ENCODE data around the gene MPP2. TPM values are rescaled to one million over a fixed set of nuclear protein-coding genes. Genes with fewer than 3 reads are reported as not detected.

Gene MPP2
- total RNA-seq, 1 donor from 2014 or later = 5.4 TPM

- TF ChIP-seq CTCF (IDR thresholded peaks at IDR 0.05; ENCODE audit: unreplicated experiment) = no peak
- Mint-ChIP-seq H3K27ac (no peak overlapping the region), H3K27me3 (peaks cover 64% of the 10 kb centered on the region), H3K4me1 (ENCODE audit: low read depth) (peaks cover 7% of the 10 kb centered on the region), H3K4me3 (ENCODE audit: low read depth) (no peak overlapping the region), H3K36me3 (ENCODE audit: insufficient read depth) (no peaks in the 10 kb centered on the region), H3K9me3 (ENCODE audit: low read depth) (no peaks in the 10 kb centered on the region)
- no peak for DNase-seq (ENCODE audit: low spot score, unreplicated experiment)
Observed at GRCh38 chr17:43920500-43921095, 13.3 kb upstream of the MPP2 start.

GRCh38 chr17:43918026-43918389, 10.7 kb upstream of the MPP2 start:
- no peak for DNase-seq (ENCODE audit: low spot score, unreplicated experiment)
- H3K4me3 Mint-ChIP-seq (ENCODE audit: low read depth) = no peak overlapping the region
- H3K27me3 Mint-ChIP-seq = peaks cover 50% of the 10 kb centered on the region
- no peak overlapping the region for H3K27ac Mint-ChIP-seq
- H3K36me3 Mint-ChIP-seq (ENCODE audit: insufficient read depth) = no peaks in the 10 kb centered on the region
- no peak for TF ChIP-seq CTCF (IDR thresholded peaks at IDR 0.05; ENCODE audit: unreplicated experiment)
- no peaks in the 10 kb centered on the region for H3K9me3 Mint-ChIP-seq (ENCODE audit: low read depth)
- H3K4me1 Mint-ChIP-seq (ENCODE audit: low read depth) = peaks cover 6% of the 10 kb centered on the region

GRCh38 chr17:43917348-43918025, 10.2 kb upstream of the MPP2 start:
- Mint-ChIP-seq H3K4me3 (ENCODE audit: low read depth) (peak overlapping the region; percentile 7), H3K4me1 (ENCODE audit: low read depth) (peaks cover 6% of the 10 kb centered on the region), H3K27ac (no peak overlapping the region), H3K36me3 (ENCODE audit: insufficient read depth) (no peaks in the 10 kb centered on the region), H3K27me3 (peaks cover 47% of the 10 kb centered on the region), H3K9me3 (ENCODE audit: low read depth) (no peaks in the 10 kb centered on the region)
- TF ChIP-seq CTCF (IDR thresholded peaks at IDR 0.05; ENCODE audit: unreplicated experiment) = peak; percentile 62
- no peak for DNase-seq (ENCODE audit: low spot score, unreplicated experiment)

GRCh38 chr17:43917016-43917347, 9.6 kb upstream of the MPP2 start:
- H3K27ac Mint-ChIP-seq = no peak overlapping the region

GRCh38 chr17:43916385-43916784, 9.0 kb upstream of the MPP2 start:
- Mint-ChIP-seq H3K36me3 (ENCODE audit: insufficient read depth) (no peaks in the 10 kb centered on the region), H3K9me3 (ENCODE audit: low read depth) (no peaks in the 10 kb centered on the region), H3K27me3 (peaks cover 44% of the 10 kb centered on the region), H3K27ac (no peak overlapping the region), H3K4me1 (ENCODE audit: low read depth) (peaks cover 6% of the 10 kb centered on the region), H3K4me3 (ENCODE audit: low read depth) (no peak overlapping the region)
- no peak for TF ChIP-seq CTCF (IDR thresholded peaks at IDR 0.05; ENCODE audit: unreplicated experiment)
- DNase-seq (ENCODE audit: low spot score, unreplicated experiment) = no peak

More at GRCh38 chr17:43917016-43917347, 9.6 kb upstream of the MPP2 start:
- no peaks in the 10 kb centered on the region for H3K36me3 Mint-ChIP-seq (ENCODE audit: insufficient read depth)
- no peak for DNase-seq (ENCODE audit: low spot score, unreplicated experiment)
- TF ChIP-seq CTCF (IDR thresholded peaks at IDR 0.05; ENCODE audit: unreplicated experiment) = no peak
- peaks cover 45% of the 10 kb centered on the region for H3K27me3 Mint-ChIP-seq
- no peak overlapping the region for H3K4me3 Mint-ChIP-seq (ENCODE audit: low read depth)
- H3K9me3 Mint-ChIP-seq (ENCODE audit: low read depth) = no peaks in the 10 kb centered on the region
- H3K4me1 Mint-ChIP-seq (ENCODE audit: low read depth) = peaks cover 6% of the 10 kb centered on the region

Measured in progenitor cell of endocrine pancreas (in vitro differentiated cells).